HuH-7.5 (cell line): Measurements from ENCODE around the gene SMAD5.
A peak's percentile ranks its signal among the peaks of the same experiment; 100 is the strongest.

ENCODE experiments used
- DNase-seq: peaks from one replicate; pipeline ENCODE4 v3.0.0; 2011; ENCODE audit warnings: low spot score

SMAD5 gene

GRCh38 chr5:136115183-136115865 lies 17.3 kb upstream of the SMAD5 start:
- no peak for DNase-seq

GRCh38 chr5:136120529-136120928 lies 12.1 kb upstream of the SMAD5 start:
- no peak for DNase-seq

DNA sequence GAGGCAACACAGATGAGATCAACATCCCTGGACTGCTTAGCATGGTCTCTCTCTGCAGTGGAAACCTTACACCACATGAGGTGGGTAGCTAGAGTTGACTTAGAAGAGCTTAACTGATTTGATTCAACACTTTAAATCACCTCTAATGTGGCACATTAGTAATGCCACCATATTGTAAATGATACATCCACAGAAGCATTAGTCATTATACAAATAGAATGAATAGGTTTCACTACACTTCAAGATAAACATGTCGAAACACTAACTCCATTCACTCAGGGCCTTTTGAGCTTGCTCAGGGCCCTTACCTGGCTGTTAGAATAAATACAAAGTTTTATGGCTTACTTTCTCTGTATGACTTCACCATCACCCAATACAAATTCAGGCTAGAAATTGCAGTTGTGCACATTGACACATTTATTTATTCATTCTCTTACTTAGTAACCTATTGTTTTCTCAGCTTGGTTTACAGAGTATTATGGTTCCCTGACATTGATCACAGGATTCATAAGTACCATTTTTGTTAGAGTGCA lies 9.3 kb upstream of the SMAD5 start:
- DNase-seq = peak; percentile 30

- no peak for DNase-seq
Measured at GRCh38 chr5:136127560-136127959, 5.1 kb upstream of the SMAD5 start.

DNA sequence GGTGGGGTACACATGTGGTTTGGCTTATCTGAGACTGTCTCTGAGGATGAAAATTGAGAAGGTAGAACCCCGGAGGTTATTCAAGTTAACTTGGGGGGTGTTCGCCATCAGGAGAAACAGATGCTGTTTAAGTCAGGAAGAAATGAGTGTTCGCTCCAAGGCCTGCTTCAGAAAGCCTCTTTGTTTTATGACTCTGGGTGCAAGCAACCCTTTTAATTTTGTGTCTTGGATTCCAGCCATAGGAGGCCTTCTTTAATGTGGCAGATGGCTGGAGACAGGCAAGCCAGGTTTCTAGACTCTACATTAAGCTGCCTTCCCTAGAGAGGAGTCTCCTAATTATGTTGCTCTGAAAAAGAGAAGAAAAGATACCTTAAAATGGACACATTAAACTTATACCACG lies 4.2 kb upstream of the SMAD5 start:
- DNase-seq = no peak

DNA sequence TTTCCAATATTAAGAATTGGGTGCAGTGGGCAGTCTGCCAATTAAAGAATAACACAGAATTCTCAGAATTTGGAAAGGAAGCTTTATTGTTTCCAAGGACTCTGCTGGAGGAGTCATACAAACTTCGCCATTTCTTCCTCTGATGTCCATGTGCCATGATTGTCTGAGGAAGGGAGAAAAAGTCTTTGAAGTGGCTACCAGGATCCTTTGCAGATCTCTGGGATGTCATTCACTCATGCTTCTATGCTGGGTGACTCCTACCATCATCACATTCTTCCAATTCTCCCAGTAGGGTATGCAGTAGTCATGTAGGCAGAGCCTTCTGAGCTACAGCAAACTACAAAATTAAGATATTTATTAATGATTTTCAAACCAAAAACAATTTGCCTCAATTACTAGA lies 3.2 kb upstream of the SMAD5 start:
- no peak for DNase-seq

DNA sequence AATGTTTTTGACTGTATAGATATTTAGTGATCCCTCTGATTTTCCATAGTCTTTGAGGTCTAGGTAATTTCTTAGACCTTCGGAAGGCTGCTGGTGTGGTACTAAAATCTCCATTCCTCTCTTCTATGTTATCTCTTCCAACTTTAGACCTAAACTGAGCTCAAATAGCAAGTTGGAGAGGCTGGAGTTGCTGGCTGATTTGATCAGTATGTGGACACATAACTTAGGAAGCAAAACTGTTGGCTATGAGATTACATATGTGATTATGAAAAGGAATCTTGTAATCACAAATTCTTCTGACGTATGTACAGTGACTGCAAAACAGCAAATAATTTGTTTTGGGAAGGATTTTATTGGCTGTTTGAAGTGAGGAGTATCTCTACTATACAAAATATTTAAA lies 2.1 kb upstream of the SMAD5 start:
- no peak for DNase-seq

DNA sequence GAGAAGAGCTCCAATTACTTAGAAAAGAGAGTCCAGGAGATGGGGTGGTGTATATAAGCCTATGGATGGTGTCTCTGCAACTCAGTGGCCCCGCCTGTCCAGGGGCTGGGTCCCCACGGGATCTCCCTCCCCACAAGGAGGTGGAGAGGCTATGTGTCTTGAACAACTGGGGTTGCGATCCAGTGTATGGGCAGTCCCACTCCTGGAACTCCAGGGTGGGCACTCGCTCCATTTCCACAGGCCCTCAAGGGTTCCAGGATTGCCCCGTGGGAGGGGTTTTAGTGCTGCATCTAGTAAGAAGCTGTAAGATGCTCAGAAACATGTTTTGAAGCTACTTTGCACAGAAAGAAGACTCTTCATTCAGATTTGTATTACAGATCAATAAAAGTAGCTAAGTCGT lies 558 bp upstream of the SMAD5 start:
- no peak for DNase-seq

GRCh38 chr5:136133222-136133921 lies 727 bp downstream of the SMAD5 start:
- peak; percentile 23 for DNase-seq

DNA sequence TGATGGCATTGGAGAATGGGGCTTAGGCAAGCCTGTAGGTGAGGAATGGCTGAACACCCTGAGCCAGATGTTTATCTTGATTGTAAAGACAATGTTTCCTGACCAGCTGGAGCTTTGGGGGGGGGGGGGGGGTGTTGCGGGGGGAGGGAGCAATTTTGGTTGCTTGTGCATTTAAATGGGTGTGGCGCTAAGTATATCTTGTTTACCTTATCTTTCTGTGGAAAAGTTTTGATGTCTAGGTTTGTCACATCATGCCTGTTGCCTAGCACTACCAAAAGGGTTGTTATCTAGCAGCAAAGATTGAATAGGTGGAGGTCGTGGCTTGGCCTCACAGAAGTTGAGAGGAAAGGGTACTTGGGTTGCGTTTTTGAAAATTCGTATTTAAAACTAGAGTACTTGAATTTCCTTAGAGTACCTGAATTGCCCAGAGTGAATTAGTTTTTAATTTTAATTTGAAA lies 1.3 kb downstream of the SMAD5 start:
- DNase-seq = no peak

GRCh38 chr5:136134653-136135052 lies 2.0 kb downstream of the SMAD5 start:
- no peak for DNase-seq

DNA sequence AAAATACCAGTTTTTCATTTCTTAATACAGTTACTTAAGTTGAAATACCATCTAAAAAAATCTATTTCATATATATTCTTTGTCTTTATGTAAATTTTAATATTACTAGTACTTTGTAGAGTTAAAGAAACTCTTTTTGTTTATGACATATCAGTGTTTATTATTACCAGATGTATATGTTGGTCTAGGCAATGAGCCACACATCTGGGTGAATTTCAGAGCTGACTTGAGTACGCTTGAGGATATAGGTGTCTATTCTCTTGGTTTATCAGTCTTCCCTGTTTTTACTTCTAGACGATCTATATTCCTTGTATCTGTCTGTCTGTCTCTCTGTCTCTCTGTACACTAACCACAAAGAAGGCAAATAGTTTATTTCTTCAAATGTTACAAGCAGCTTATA lies 2.9 kb downstream of the SMAD5 start:
- no peak for DNase-seq

DNA sequence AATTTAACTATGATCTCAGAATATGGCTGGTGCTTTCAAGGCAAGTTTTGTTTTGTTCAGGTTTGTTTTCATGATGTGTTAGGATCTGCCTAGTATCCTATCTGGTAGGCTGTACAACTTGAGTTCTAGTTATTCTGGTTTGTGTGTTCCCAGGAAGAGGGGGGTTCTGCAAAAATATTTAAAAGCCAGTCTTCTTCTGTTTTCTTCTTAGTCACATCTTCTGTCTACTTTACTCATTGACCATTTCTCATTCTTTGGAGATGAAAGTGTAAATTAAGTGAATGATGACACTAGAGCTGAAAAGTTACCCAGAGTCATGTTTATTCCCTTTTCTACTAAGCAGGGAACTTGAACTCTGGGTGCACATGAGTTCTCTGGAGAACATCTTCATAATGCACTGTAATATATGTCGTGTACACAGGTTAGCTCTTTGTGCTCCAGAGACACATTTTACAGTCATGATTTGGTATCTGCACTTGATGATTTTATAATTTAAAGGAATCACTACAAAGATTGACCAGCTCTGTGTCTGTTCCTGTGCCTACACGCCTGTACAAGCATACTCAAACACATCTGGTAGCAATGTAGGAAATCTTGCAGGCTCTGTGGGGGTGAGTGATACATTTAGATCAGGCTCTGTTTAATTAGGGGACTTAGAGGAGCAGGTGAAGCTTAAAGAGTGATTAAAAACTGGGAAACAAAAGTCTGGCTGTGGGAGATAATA lies 5.0 kb downstream of the SMAD5 start:
- no peak for DNase-seq

DNA sequence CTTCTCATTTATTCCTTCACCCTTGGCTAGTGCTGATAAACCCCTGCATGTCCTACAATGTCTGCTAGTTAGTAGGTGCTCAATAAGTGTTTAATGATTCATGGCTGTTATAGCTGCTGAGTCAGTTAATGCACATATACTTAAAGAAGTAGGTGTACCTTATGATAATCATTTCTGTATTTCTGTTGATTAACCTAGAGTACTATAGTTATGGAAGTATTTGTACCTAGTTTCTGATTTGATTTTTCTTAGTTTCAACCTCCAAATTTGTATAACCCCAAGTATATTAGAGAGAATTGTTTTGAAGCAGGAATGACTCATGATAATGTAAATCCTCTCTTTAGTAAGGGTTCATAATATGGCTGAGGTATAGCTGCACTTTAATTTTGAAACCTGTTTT lies 8.9 kb downstream of the SMAD5 start:
- DNase-seq = no peak

DNA sequence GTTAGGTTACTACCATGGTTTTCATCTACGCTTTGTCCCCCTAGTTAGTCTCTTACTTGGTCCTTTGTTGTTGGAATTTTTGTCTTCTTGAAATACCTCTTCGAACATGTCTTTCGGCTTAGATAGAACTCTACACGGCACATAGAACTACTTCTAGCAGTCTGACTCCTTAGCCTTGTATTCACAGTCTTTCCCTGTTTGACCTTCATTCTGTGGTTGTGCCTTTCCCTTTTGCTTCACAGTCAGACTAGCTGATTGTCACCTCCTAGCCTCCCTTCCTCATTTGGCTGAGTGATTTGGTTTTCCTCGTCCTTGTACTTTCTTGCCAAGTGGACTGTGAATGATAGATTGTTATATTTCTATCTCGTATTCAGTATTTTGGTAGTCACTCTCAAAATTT lies 10.7 kb downstream of the SMAD5 start:
- no peak for DNase-seq

DNA sequence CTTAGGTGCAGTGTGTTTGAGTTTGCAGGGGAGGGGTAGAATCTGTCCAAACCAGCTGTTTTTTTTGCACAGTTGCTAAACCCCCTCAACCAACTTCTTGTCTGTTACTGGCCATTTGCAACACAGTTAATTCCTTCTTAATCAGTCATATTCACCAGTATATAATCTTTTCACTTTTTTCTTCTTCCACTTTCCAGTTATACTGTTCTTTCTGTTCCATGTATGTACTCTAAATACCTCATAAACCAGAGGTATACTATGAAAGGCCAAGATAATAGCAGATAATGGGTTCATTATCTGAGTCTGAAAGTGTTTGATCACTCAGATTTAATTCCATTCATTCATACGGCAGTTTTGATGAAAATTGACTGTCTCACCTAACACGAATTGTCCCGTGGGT lies 11.1 kb downstream of the SMAD5 start:
- no peak for DNase-seq

DNA sequence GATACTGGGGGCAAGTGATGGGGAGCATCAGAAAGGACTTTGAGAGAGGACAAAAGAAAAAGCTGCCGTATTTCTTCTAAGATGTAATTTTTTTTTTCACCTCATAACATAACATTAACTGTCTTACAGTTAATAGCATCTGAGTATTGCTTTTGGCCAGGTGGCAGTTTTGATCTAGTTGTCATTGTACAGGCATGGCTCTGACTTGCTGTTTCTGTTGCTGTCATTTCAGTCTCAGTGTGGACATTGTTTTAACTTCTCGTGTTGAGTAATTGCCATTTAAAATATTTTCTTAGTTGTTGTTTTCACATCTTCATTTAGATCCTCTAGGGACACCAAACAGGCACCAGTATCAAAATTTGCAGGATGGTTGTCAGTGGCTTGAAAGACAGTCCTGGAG lies 12.4 kb downstream of the SMAD5 start:
- no peak for DNase-seq

DNA sequence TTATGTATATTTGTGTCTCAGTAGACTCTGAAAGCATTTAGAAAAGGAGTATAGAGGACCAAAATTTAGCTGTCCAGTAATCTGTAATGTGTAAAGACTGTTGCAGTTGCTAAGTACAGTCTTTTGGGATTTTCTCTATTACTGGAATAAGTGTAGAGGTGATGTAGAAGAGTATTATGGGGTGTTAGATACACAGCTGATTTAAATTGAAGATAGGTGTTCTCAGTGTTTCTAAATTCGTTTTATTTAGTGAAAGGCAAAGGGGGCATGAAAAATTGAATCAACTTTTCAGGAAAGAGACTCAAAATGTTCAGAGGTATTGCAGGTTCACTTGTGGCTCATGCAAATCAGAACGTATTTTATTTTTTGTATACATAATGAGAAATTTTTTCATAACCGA lies 13.6 kb downstream of the SMAD5 start:
- DNase-seq = no peak

GRCh38 chr5:136147632-136148031 lies 15.0 kb downstream of the SMAD5 start:
- no peak for DNase-seq

GRCh38 chr5:136149891-136150290 lies 17.2 kb downstream of the SMAD5 start:
- DNase-seq = no peak

GRCh38 chr5:136153581-136154236 lies 21.1 kb downstream of the SMAD5 start:
- no peak for DNase-seq

GRCh38 chr5:136155078-136155477 lies 22.4 kb downstream of the SMAD5 start:
- no peak for DNase-seq
